HepG2 (cell line): ENCODE results near the gene MYO5A. TPM values are rescaled to one million over a fixed set of nuclear protein-coding genes. Genes with fewer than 3 reads are reported as not detected.

Source experiments
- CCAR2 ChIP-seq: fragments of 200-400 bp; formaldehyde crosslinking; optimal IDR thresholded peaks from 2 replicates; pipeline ENCODE3; 2018; ENCODE audit warnings: low read depth, mild to moderate bottlenecking, low read length, moderate library complexity
- MAX ChIP-seq: IDR thresholded peaks from 2 replicates; pipeline ENCODE4 v1.6.1; 2012; ENCODE audit warnings: inconsistent platforms
- ZBTB40 ChIP-seq, 2 experiments: fragments of 450-650 bp in 1 of 2; sonication (generic) in 1 of 2; formaldehyde crosslinking in 1 of 2; IDR thresholded peaks; 2 replicates each; pipeline versions ENCODE4 v1.6.1 to v1.8.0; 2016 to 2022; ENCODE audit warnings: antibody characterized with exemption in 1 of 2, mild to moderate bottlenecking in 1 of 2, missing genetic modification reagents in 1 of 2
- ZNF615 ChIP-seq: sonication (generic); formaldehyde crosslinking; IDR thresholded peaks from 2 replicates; pipeline ENCODE4 v1.5.0; 2020; ENCODE audit warnings: mild to moderate bottlenecking, missing genetic modification reagents, borderline replicate concordance
- polyA plus RNA-seq, 8 experiments: library from polyadenylated mRNA; depleted of rRNA in 3 of 8; stranded (reverse) in 7 of 8; unstranded in 1 of 8; fragments of >200 nt; fragmentation: Illumina TruSeq in 4 of 8; extraction: Trizol in 4 of 8; gene quantifications; 2 replicates each; pipeline versions ENCODE4 v1.2.1 to v1.2.3, GENCODE V29; 2011 to 2016; ENCODE audit warnings: low read depth in 4 of 8, missing spikeins in 1 of 8, mixed read lengths in 1 of 8; ENCODE audit not compliant: insufficient read depth in 1 of 8
- total RNA-seq, 5 experiments: library from RNA; depleted of rRNA; stranded (reverse); fragments of >200 nt; fragmentation: Illumina TruSeq; extraction: Trizol; gene quantifications; 2 replicates each; pipeline ENCODE4 v1.2.3, GENCODE V29; 2016; ENCODE audit warnings: low read depth in 1 of 5
- TF ChIP-seq, protein P1 (sequence below): sonication (generic); formaldehyde crosslinking; IDR thresholded peaks from 2 replicates; pipeline ENCODE4 v1.4.0; 2020; ENCODE audit warnings: mild to moderate bottlenecking, missing genetic modification reagents

MYO5A gene
- total and polyA plus RNA-seq, 2 of the 13 experiments (the other 11 are each of a cell fraction or from before 2014, with no cell fraction given), result 2.8 to 4.8 TPM

DNA sequence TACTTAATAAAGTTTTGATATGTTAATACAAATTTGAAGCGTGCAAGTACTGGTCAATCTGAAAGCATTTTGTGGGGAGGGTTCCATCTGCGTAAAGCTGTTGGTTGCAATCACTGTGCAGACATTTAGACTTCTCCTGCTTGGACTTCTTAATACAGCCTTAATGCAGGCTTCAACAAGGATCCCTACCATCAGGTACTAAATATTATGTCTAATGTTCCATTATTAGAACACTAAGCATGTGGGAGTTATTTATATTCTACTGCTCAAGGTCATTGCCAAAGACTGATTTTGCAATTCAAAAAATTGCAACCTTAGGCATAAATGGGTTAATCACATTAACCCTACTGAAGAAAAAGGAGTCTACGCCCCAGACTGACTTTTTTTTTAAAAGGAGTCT lies 159.2 kb downstream of the MYO5A start (continued):
- TF ChIP-seq ZBTB40 (IDR thresholded peaks at IDR 0.05) (no peak), ZBTB40 (CRISPR knock-in tag; IDR thresholded peaks at IDR 0.05) (no peak), MAX (no peak), CCAR2 (no peak), ZNF615 (no peak)
- TF ChIP-seq, protein P1, sequence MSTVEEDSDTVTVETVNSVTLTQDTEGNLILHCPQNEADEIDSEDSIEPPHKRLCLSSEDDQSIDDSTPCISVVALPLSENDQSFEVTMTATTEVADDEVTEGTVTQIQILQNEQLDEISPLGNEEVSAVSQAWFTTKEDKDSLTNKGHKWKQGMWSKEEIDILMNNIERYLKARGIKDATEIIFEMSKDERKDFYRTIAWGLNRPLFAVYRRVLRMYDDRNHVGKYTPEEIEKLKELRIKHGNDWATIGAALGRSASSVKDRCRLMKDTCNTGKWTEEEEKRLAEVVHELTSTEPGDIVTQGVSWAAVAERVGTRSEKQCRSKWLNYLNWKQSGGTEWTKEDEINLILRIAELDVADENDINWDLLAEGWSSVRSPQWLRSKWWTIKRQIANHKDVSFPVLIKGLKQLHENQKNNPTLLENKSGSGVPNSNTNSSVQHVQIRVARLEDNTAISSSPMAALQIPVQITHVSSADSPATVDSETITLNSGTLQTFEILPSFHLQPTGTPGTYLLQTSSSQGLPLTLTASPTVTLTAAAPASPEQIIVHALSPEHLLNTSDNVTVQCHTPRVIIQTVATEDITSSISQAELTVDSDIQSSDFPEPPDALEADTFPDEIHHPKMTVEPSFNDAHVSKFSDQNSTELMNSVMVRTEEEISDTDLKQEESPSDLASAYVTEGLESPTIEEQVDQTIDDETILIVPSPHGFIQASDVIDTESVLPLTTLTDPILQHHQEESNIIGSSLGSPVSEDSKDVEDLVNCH, result no peak
